ENCODE results near the gene RDX.

Gene RDX

DNA sequence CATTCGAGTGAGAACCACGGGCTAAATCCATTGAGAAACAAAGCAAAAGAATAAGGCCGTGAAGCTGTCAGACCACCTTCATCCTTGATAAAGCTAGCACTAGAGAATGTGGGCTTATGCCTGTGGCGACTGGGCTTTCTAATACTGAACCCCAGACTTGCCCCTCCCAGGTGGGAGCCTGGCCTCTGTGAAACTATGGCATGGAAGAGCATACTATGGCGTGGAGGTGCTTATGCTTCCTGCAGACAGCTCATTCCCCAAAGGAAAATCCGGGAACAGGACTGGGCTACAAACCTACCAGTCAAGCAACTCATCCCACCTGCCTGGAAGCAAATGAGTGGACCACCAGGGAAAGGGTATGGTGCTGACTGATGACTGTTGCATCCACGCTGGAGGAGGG is 110.8 kb downstream of the RDX start:
- Histone ChIP-seq H3K79me2 (ENCODE audit: control insufficient read depth, insufficient read depth, low read length, unreplicated experiment) (no peaks in the 10 kb centered on the region), H3K4me3 (ENCODE audit: low read depth, low read length) (peak overlapping the region; percentile 53), H3K27me3 (ENCODE audit: insufficient read depth, low read length) (no peaks in the 10 kb centered on the region), H3K4me1 (ENCODE audit: control insufficient read depth, insufficient read depth, low read length, unreplicated experiment) (peaks cover 46% of the 10 kb centered on the region), H2AFZ (ENCODE audit: low read length, unreplicated experiment) (peak overlapping the region; percentile 8), H3K36me3 (ENCODE audit: insufficient read depth, low read length) (no peaks in the 10 kb centered on the region), H3K27ac (ENCODE audit: low read depth, low read length) (peak overlapping the region; percentile 100)

GRCh38 chr11:110185121-110185591 is 111.3 kb downstream of the RDX start:
- H3K4me1 ChIP-seq (ENCODE audit: control insufficient read depth, insufficient read depth, low read length, unreplicated experiment) = peaks cover 46% of the 10 kb centered on the region
- H3K79me2 ChIP-seq (ENCODE audit: control insufficient read depth, insufficient read depth, low read length, unreplicated experiment) = no peaks in the 10 kb centered on the region
- H3K36me3 ChIP-seq (ENCODE audit: insufficient read depth, low read length) = no peaks in the 10 kb centered on the region
- H3K27ac ChIP-seq (ENCODE audit: low read depth, low read length) = peak overlapping the region; percentile 100
- no peaks in the 10 kb centered on the region for H3K27me3 ChIP-seq (ENCODE audit: insufficient read depth, low read length)
- H2AFZ ChIP-seq (ENCODE audit: low read length, unreplicated experiment) = peak overlapping the region; percentile 8
- peak overlapping the region; percentile 53 for H3K4me3 ChIP-seq (ENCODE audit: low read depth, low read length)

- H3K27me3 ChIP-seq (ENCODE audit: insufficient read depth, low read length) = no peaks in the 10 kb centered on the region
- peaks cover 46% of the 10 kb centered on the region for H3K4me1 ChIP-seq (ENCODE audit: control insufficient read depth, insufficient read depth, low read length, unreplicated experiment)
- no peak overlapping the region for H2AFZ ChIP-seq (ENCODE audit: low read length, unreplicated experiment)
- no peak overlapping the region for H3K4me3 ChIP-seq (ENCODE audit: low read depth, low read length)
- H3K27ac ChIP-seq (ENCODE audit: low read depth, low read length) = peak overlapping the region; percentile 100
- H3K36me3 ChIP-seq (ENCODE audit: insufficient read depth, low read length) = no peaks in the 10 kb centered on the region
- H3K79me2 ChIP-seq (ENCODE audit: control insufficient read depth, insufficient read depth, low read length, unreplicated experiment) = no peaks in the 10 kb centered on the region
These were observed 112.0 kb downstream of the RDX start for GRCh38 chr11:110184456-110184855.

DNA sequence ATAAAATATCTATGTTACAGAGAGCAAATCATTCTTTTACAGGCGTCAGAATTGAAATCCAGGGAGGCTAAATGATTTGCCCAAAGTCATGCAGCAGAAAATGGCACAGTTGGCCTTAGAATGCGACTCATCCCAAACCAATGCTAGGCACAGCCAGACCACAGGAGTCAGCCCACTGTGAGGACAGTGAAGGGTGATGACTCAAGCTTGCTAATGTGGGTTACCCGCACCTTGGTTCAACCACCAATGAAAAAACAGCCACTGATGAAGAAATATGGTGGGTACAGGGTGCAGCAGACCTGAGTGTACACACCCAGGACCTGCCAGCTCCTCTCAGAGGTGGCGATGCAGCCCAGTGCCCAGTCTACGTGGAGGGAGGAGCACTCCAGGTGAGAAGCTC is 113.5 kb downstream of the RDX start:
- H3K27ac ChIP-seq (ENCODE audit: low read depth, low read length) = peak overlapping the region; percentile 100
- peaks cover 46% of the 10 kb centered on the region for H3K4me1 ChIP-seq (ENCODE audit: control insufficient read depth, insufficient read depth, low read length, unreplicated experiment)
- no peaks in the 10 kb centered on the region for H3K27me3 ChIP-seq (ENCODE audit: insufficient read depth, low read length)
- no peaks in the 10 kb centered on the region for H3K36me3 ChIP-seq (ENCODE audit: insufficient read depth, low read length)
- no peaks in the 10 kb centered on the region for H3K79me2 ChIP-seq (ENCODE audit: control insufficient read depth, insufficient read depth, low read length, unreplicated experiment)
- H3K4me3 ChIP-seq (ENCODE audit: low read depth, low read length) = no peak overlapping the region
- no peak overlapping the region for H2AFZ ChIP-seq (ENCODE audit: low read length, unreplicated experiment)

DNA sequence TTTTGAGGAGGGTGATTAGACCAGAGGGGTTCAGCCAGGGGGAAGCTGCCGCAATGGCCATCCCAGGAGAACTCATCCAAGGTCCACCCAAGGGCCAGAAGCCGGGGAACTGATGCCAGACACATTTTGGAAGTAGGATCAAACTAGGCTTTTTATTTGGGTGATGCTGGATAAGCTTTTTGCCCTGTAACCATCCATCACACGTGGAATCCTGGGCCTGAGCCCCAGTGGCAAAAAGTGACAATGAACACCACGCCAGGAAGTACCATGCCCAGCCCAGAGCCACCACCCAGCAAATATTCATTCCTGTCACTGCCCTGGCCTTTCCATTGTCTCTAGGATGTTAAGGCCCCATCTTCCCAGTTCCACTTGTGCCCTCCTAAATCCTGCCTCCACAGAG is 117.3 kb downstream of the RDX start:
- no peak overlapping the region for H2AFZ ChIP-seq (ENCODE audit: low read length, unreplicated experiment)
- peaks cover 49% of the 10 kb centered on the region for H3K4me1 ChIP-seq (ENCODE audit: control insufficient read depth, insufficient read depth, low read length, unreplicated experiment)
- no peak overlapping the region for H3K27ac ChIP-seq (ENCODE audit: low read depth, low read length)
- H3K79me2 ChIP-seq (ENCODE audit: control insufficient read depth, insufficient read depth, low read length, unreplicated experiment) = no peaks in the 10 kb centered on the region
- H3K27me3 ChIP-seq (ENCODE audit: insufficient read depth, low read length) = no peaks in the 10 kb centered on the region
- H3K36me3 ChIP-seq (ENCODE audit: insufficient read depth, low read length) = no peaks in the 10 kb centered on the region
- no peak overlapping the region for H3K4me3 ChIP-seq (ENCODE audit: low read depth, low read length)

GRCh38 chr11:110177086-110177456 is 119.3 kb downstream of the RDX start:
- no peak overlapping the region for H3K4me3 ChIP-seq (ENCODE audit: low read depth, low read length)
- H3K79me2 ChIP-seq (ENCODE audit: control insufficient read depth, insufficient read depth, low read length, unreplicated experiment) = no peaks in the 10 kb centered on the region
- H3K27ac ChIP-seq (ENCODE audit: low read depth, low read length) = peak overlapping the region; percentile 87
- no peaks in the 10 kb centered on the region for H3K36me3 ChIP-seq (ENCODE audit: insufficient read depth, low read length)
- no peak overlapping the region for H2AFZ ChIP-seq (ENCODE audit: low read length, unreplicated experiment)
- peaks cover 44% of the 10 kb centered on the region for H3K4me1 ChIP-seq (ENCODE audit: control insufficient read depth, insufficient read depth, low read length, unreplicated experiment)
- no peaks in the 10 kb centered on the region for H3K27me3 ChIP-seq (ENCODE audit: insufficient read depth, low read length)

GRCh38 chr11:110176366-110177085 is 119.9 kb downstream of the RDX start:
- no peaks in the 10 kb centered on the region for H3K36me3 ChIP-seq (ENCODE audit: insufficient read depth, low read length)
- H3K4me3 ChIP-seq (ENCODE audit: low read depth, low read length) = no peak overlapping the region
- H2AFZ ChIP-seq (ENCODE audit: low read length, unreplicated experiment) = no peak overlapping the region
- H3K27me3 ChIP-seq (ENCODE audit: insufficient read depth, low read length) = no peaks in the 10 kb centered on the region
- H3K27ac ChIP-seq (ENCODE audit: low read depth, low read length) = peak overlapping the region; percentile 87
- H3K4me1 ChIP-seq (ENCODE audit: control insufficient read depth, insufficient read depth, low read length, unreplicated experiment) = peaks cover 44% of the 10 kb centered on the region
- H3K79me2 ChIP-seq (ENCODE audit: control insufficient read depth, insufficient read depth, low read length, unreplicated experiment) = no peaks in the 10 kb centered on the region

DNA sequence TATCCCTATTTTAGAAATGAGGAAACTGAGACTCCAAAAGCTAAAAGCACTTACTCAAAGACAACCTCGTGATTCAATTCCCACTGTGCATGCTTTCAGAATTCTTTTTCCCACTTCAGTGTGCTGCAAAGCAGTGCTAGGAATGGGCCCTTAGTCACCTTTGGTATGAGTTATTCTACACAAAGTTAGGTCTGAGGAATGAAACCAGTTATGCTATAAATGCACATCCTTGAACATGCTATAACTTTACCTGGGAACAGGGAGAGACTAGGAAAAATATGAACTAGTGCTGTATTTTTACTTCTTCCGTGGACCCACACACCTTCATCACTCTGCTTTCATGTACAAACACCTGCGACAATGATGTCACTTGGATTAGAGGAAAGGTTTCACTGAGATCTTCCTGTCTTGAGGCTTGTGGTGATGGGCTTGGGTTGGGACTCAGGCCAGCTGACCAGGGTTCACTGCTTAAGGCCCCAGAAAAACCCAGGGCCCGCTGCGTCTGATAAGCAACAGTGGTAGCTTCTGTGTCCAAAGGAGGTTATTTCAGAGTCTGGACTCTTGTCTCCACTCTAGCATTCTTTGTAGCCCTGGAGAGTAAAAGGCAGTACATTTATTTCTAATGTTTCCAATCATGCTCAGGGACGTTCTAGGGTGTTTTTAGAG is 121.6 kb downstream of the RDX start:
- H3K79me2 ChIP-seq (ENCODE audit: control insufficient read depth, insufficient read depth, low read length, unreplicated experiment) = no peaks in the 10 kb centered on the region
- H3K27ac ChIP-seq (ENCODE audit: low read depth, low read length) = peak overlapping the region; percentile 87
- H3K27me3 ChIP-seq (ENCODE audit: insufficient read depth, low read length) = no peaks in the 10 kb centered on the region
- 0 out of 2 replicates have a peak, but pooled peaks cover 1% of the 10 kb centered on the region for H3K36me3 ChIP-seq (ENCODE audit: insufficient read depth, low read length)
- H3K4me1 ChIP-seq (ENCODE audit: control insufficient read depth, insufficient read depth, low read length, unreplicated experiment) = peaks cover 49% of the 10 kb centered on the region
- H3K4me3 ChIP-seq (ENCODE audit: low read depth, low read length) = no peak overlapping the region
- no peak overlapping the region for H2AFZ ChIP-seq (ENCODE audit: low read length, unreplicated experiment)

GRCh38 chr11:110173811-110174644 is 122.4 kb downstream of the RDX start:
- peak overlapping the region; percentile 87 for H3K27ac ChIP-seq (ENCODE audit: low read depth, low read length)
- H3K27me3 ChIP-seq (ENCODE audit: insufficient read depth, low read length) = no peaks in the 10 kb centered on the region
- peak overlapping the region; percentile 44; the same call in 1 of the 2 replicates for H3K4me3 ChIP-seq (ENCODE audit: low read depth, low read length)
- no peaks in the 10 kb centered on the region for H3K79me2 ChIP-seq (ENCODE audit: control insufficient read depth, insufficient read depth, low read length, unreplicated experiment)
- 0 out of 2 replicates have a peak, but pooled peaks cover 5% of the 10 kb centered on the region for H3K36me3 ChIP-seq (ENCODE audit: insufficient read depth, low read length)
- H2AFZ ChIP-seq (ENCODE audit: low read length, unreplicated experiment) = peak overlapping the region; percentile 17
- peaks cover 49% of the 10 kb centered on the region for H3K4me1 ChIP-seq (ENCODE audit: control insufficient read depth, insufficient read depth, low read length, unreplicated experiment)

- Histone ChIP-seq H3K36me3 (ENCODE audit: insufficient read depth, low read length) (peaks cover 11% of the 10 kb centered on the region; the same call in 1 of the 2 replicates), H3K79me2 (ENCODE audit: control insufficient read depth, insufficient read depth, low read length, unreplicated experiment) (peaks cover 2% of the 10 kb centered on the region), H3K4me3 (ENCODE audit: low read depth, low read length) (no peak overlapping the region), H2AFZ (ENCODE audit: low read length, unreplicated experiment) (no peak overlapping the region), H3K27me3 (ENCODE audit: insufficient read depth, low read length) (no peaks in the 10 kb centered on the region), H3K4me1 (ENCODE audit: control insufficient read depth, insufficient read depth, low read length, unreplicated experiment) (peaks cover 49% of the 10 kb centered on the region), H3K27ac (ENCODE audit: low read depth, low read length) (peak overlapping the region; percentile 87)
These were observed 123.8 kb downstream of the RDX start for GRCh38 chr11:110172468-110173065.

Data from ACC112 (cell line).